GM23338 (cell line): ENCODE measurements around the gene OSBPL5. TPM values are rescaled to one million over a fixed set of nuclear protein-coding genes. Genes with fewer than 3 reads are reported as not detected.

Experiments
- ATAC-seq: fragments of 200-7000 bp; cut with Tn5 transposase; 3 replicates; pipeline ENCODE4 v1.9.1; 2020
- DNase-seq: peaks from one replicate; pipeline ENCODE4 v3.0.0-alpha.2; 2015; ENCODE audit warnings: low spot score
- H2AFZ ChIP-seq: fragments of 200-600 bp; sonication (generic); 2 replicates; pipeline ENCODE4 v1.8.0; 2016; ENCODE audit warnings: antibody characterized with exemption, mild to moderate bottlenecking, moderate library complexity
- H3F3A ChIP-seq: fragments of 200-600 bp; sonication (generic); replicated peaks from 2 replicates; pipeline ENCODE4 v1.8.0; 2017; ENCODE audit warnings: antibody characterized with exemption, mixed run types, low read depth
- H3K27ac ChIP-seq: fragments of 200-600 bp; sonication (generic); 2 replicates; pipeline ENCODE4 v1.6.1; 2016; ENCODE audit warnings: low read depth
- H3K27me3 ChIP-seq: fragments of 200-600 bp; sonication (generic); 2 replicates; pipeline ENCODE4 v1.8.0; 2016; ENCODE audit warnings: mild to moderate bottlenecking, mixed run types, moderate library complexity; ENCODE audit not compliant: insufficient read depth
- H3K36me3 ChIP-seq: fragments of 200-600 bp; sonication (generic); 2 replicates; pipeline ENCODE4 v1.8.0; 2016; ENCODE audit warnings: mild to moderate bottlenecking; ENCODE audit not compliant: insufficient read depth
- H3K4me1 ChIP-seq: fragments of 200-600 bp; sonication (generic); 2 replicates; pipeline ENCODE4 v1.8.0; 2016; ENCODE audit warnings: mild to moderate bottlenecking, moderate library complexity; ENCODE audit not compliant: insufficient read depth
- H3K4me2 ChIP-seq: fragments of 200-600 bp; sonication (generic); 2 replicates; pipeline ENCODE4 v1.7.1; 2017; ENCODE audit warnings: mixed run types
- H3K4me3 ChIP-seq: fragments of 200-600 bp; sonication (generic); 2 replicates; pipeline ENCODE4 v1.6.1; 2016; ENCODE audit warnings: mixed run types
- H3K79me2 ChIP-seq: fragments of 200-600 bp; sonication (generic); replicated peaks from 2 replicates; pipeline ENCODE4 v1.8.0; 2017; ENCODE audit warnings: mild to moderate bottlenecking; ENCODE audit not compliant: insufficient read depth
- H3K9me2 ChIP-seq: fragments of 200-600 bp; sonication (generic); 2 replicates; pipeline ENCODE4 v1.8.0; 2017; ENCODE audit not compliant: insufficient read depth
- H4K20me1 ChIP-seq: fragments of 200-600 bp; sonication (generic); replicated peaks from 2 replicates; pipeline ENCODE4 v1.8.0; 2017; ENCODE audit warnings: mild to moderate bottlenecking; ENCODE audit not compliant: insufficient read depth
- H3K27ac Mint-ChIP-seq: 2 replicates; pipeline ENCODE4 v1.8.0; 2020; ENCODE audit warnings: inconsistent platforms, mild to moderate bottlenecking, moderate library complexity, mixed read lengths
- H3K27me3 Mint-ChIP-seq: 3 replicates; pipeline ENCODE4 v1.8.0; 2022; ENCODE audit warnings: low read depth, mild to moderate bottlenecking, moderate library complexity, mixed read lengths, inconsistent platforms; ENCODE audit not compliant: insufficient read depth, poor library complexity
- H3K36me3 Mint-ChIP-seq: 3 replicates; pipeline ENCODE4 v1.8.0; 2021; ENCODE audit warnings: low read depth, mild to moderate bottlenecking, inconsistent platforms, moderate library complexity, mixed read lengths
- H3K4me1 Mint-ChIP-seq: 3 replicates; pipeline ENCODE4 v1.8.0; 2020; ENCODE audit warnings: mild to moderate bottlenecking, inconsistent platforms, mixed read lengths
- H3K4me3 Mint-ChIP-seq: 3 replicates; pipeline ENCODE4 v1.8.0; 2021; ENCODE audit warnings: moderate library complexity, mild to moderate bottlenecking, inconsistent platforms, mixed read lengths
- H3K9me3 Mint-ChIP-seq: 3 replicates; pipeline ENCODE4 v1.8.0; 2020; ENCODE audit warnings: moderate library complexity, mild to moderate bottlenecking, inconsistent platforms, mixed read lengths
- CREB1 ChIP-seq: fragments of 250-450 bp; sonication (Bioruptor Pico); IDR thresholded peaks from 2 replicates; pipeline ENCODE4 v1.5.0; 2020; ENCODE audit warnings: low read depth, mild to moderate bottlenecking, moderate library complexity
- EZH2 ChIP-seq: fragments of 200-600 bp; sonication (generic); IDR thresholded peaks from one replicate; pipeline ENCODE4 v1.8.0; 2017; ENCODE audit warnings: antibody characterized with exemption, mild to moderate bottlenecking, low read depth; ENCODE audit not compliant: unreplicated experiment
- EZH2phosphoT487 ChIP-seq: fragments of 200-600 bp; sonication (generic); IDR thresholded peaks from one replicate; pipeline ENCODE4 v1.8.1; 2018; ENCODE audit warnings: antibody characterized with exemption; ENCODE audit not compliant: unreplicated experiment
- POLR2AphosphoS5 ChIP-seq: IDR thresholded peaks from 2 replicates; pipeline ENCODE4 v1.6.1; 2016; ENCODE audit warnings: antibody characterized with exemption, low read depth
- polyA plus RNA-seq: library from polyadenylated mRNA; unstranded; fragments of >200 nt; fragmentation: Nextera tagmentation; extraction: Ambion mirVana; gene quantifications from 2 replicates; pipeline ENCODE4 v1.2.1, GENCODE V29; 2016
- total RNA-seq: library from RNA; depleted of rRNA; stranded (reverse); fragments of >200 nt; shearing (Covaris generic); gene quantifications from 2 replicates; pipeline ENCODE4 v1.2.3, GENCODE V29; 2014
- TF ChIP-seq, protein P1 (sequence below): IDR thresholded peaks from one replicate; pipeline ENCODE4 v1.6.1; 2018; ENCODE audit warnings: antibody characterized with exemption; ENCODE audit not compliant: unreplicated experiment
- TF ChIP-seq, protein P2 (sequence below): fragments of 250-450 bp; sonication (Bioruptor Pico); IDR thresholded peaks from 2 replicates; pipeline ENCODE4 v1.5.0; 2020; ENCODE audit warnings: mild to moderate bottlenecking, moderate library complexity

OSBPL5 gene
- total and polyA plus RNA-seq, 2 experiments from 2014 or later, result 2.7 to 12.0 TPM

DNA sequence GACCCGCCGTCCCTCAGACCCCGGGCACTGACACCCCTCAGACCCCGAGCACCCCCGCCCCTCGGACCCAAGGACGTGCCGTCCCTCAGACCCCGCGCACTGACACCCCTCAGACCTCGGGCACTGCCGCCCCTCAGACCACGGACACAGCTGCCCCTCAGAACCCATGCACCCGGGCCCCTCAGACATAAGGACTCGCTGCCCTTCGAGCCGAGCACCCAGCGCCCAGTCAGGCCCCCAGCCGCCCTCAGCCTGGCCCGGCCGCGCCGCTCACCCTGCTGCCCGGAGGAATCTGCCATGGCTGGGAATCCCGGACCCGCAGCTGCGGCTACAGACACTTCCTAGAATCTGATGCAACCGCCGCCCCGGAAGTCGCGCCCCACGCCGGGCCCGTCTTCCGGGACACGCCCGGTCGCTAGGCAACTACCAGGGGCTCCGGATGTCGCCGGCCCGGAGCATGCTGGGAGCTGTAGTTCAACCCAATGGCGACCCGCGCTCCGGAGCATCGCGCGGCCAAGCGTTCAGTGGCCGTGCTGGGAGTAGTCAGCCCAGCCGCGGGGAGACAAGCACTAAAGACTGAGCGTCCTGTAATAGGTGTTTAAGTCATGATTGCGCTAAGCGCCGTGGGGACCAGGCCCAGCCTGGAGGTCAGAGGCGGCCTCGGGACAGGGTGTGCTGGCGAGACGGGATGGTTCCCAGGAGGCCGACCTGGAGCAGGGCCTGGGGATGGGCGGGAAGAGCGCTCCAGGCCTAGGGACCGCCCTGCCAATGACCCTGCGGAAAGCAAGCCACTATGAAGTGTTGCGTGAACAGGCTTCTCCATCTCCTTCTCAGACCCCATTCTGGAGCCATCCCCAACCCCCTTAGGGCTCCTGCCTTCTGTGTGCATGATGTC is 107.8 kb downstream of the OSBPL5 start, which contains the start of gene CARS1 (continued):
- TF ChIP-seq, protein P1, sequence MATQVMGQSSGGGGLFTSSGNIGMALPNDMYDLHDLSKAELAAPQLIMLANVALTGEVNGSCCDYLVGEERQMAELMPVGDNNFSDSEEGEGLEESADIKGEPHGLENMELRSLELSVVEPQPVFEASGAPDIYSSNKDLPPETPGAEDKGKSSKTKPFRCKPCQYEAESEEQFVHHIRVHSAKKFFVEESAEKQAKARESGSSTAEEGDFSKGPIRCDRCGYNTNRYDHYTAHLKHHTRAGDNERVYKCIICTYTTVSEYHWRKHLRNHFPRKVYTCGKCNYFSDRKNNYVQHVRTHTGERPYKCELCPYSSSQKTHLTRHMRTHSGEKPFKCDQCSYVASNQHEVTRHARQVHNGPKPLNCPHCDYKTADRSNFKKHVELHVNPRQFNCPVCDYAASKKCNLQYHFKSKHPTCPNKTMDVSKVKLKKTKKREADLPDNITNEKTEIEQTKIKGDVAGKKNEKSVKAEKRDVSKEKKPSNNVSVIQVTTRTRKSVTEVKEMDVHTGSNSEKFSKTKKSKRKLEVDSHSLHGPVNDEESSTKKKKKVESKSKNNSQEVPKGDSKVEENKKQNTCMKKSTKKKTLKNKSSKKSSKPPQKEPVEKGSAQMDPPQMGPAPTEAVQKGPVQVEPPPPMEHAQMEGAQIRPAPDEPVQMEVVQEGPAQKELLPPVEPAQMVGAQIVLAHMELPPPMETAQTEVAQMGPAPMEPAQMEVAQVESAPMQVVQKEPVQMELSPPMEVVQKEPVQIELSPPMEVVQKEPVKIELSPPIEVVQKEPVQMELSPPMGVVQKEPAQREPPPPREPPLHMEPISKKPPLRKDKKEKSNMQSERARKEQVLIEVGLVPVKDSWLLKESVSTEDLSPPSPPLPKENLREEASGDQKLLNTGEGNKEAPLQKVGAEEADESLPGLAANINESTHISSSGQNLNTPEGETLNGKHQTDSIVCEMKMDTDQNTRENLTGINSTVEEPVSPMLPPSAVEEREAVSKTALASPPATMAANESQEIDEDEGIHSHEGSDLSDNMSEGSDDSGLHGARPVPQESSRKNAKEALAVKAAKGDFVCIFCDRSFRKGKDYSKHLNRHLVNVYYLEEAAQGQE, result peak; percentile 4
- TF ChIP-seq POLR2AphosphoS5, result peak; percentile 80

DNA sequence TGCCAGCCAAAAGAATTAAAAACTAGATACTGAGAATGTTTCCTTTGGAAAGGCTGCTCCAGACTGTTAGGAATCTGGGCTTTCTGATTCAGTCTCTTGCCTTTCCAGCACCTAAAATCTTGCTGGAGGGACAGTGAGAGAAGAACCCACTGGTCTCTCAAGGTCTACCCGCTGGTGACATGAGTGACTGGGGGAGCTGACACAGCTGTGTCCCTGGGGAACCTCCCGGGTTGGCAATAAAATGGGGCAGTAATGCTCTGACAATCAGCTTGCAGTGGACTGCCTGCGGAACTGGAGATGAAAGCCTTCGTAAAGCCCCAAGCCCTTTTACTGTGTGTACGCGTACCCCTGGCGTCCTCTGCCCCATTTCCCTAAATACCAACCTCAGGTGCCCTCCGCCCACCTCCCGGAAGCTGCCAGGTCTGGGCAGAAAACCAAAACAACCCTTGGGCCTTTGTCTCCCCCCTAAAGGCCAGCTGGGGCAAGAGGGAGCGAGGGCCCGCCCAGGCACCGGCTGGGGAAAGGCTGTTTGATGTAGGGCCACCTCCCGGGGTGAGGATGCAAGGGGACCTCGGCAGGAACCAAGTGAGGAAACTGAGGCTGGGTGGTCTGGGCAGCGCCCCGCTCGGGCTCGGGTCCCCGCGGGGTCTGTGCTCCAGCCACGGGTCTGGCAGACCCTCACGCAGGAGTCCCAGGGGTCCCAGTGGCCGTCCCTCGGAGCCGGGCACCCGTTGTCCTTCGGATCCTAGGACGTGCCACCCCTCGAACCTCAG is 108.6 kb downstream of the OSBPL5 start:
- no peaks in the 10 kb centered on the region; the same call in 1 of the 2 replicates for H3F3A ChIP-seq
- peak overlapping the region; percentile 97 for H3K4me3 ChIP-seq
- peaks cover 10% of the 10 kb centered on the region for H3K36me3 ChIP-seq
- peaks cover 28% of the 10 kb centered on the region for H3K4me1 ChIP-seq
- Mint-ChIP-seq H3K27ac (peak overlapping the region; percentile 95), H3K9me3 (no peaks in the 10 kb centered on the region), H3K4me3 (peak overlapping the region; percentile 90), H3K27me3 (peaks cover 21% of the 10 kb centered on the region), H3K4me1 (peaks cover 48% of the 10 kb centered on the region), H3K36me3 (peaks cover 32% of the 10 kb centered on the region)
- H4K20me1 ChIP-seq, result peaks cover 36% of the 10 kb centered on the region
- no peaks in the 10 kb centered on the region for H3K9me2 ChIP-seq
- no peaks in the 10 kb centered on the region for H3K27me3 ChIP-seq
- peak; percentile 38 for DNase-seq
- ATAC-seq, result peak; percentile 14
- H3K79me2 ChIP-seq, result peaks cover 55% of the 10 kb centered on the region
- H3K27ac ChIP-seq, result peak overlapping the region; percentile 91
- H2AFZ ChIP-seq, result no peak overlapping the region
- peak overlapping the region; percentile 97 for H3K4me2 ChIP-seq
- TF ChIP-seq, protein P1, result no peak
- TF ChIP-seq EZH2 (no peak), CREB1 (CRISPR knock-in tag) (no peak), EZH2phosphoT487 (no peak)
- TF ChIP-seq, protein P2, sequence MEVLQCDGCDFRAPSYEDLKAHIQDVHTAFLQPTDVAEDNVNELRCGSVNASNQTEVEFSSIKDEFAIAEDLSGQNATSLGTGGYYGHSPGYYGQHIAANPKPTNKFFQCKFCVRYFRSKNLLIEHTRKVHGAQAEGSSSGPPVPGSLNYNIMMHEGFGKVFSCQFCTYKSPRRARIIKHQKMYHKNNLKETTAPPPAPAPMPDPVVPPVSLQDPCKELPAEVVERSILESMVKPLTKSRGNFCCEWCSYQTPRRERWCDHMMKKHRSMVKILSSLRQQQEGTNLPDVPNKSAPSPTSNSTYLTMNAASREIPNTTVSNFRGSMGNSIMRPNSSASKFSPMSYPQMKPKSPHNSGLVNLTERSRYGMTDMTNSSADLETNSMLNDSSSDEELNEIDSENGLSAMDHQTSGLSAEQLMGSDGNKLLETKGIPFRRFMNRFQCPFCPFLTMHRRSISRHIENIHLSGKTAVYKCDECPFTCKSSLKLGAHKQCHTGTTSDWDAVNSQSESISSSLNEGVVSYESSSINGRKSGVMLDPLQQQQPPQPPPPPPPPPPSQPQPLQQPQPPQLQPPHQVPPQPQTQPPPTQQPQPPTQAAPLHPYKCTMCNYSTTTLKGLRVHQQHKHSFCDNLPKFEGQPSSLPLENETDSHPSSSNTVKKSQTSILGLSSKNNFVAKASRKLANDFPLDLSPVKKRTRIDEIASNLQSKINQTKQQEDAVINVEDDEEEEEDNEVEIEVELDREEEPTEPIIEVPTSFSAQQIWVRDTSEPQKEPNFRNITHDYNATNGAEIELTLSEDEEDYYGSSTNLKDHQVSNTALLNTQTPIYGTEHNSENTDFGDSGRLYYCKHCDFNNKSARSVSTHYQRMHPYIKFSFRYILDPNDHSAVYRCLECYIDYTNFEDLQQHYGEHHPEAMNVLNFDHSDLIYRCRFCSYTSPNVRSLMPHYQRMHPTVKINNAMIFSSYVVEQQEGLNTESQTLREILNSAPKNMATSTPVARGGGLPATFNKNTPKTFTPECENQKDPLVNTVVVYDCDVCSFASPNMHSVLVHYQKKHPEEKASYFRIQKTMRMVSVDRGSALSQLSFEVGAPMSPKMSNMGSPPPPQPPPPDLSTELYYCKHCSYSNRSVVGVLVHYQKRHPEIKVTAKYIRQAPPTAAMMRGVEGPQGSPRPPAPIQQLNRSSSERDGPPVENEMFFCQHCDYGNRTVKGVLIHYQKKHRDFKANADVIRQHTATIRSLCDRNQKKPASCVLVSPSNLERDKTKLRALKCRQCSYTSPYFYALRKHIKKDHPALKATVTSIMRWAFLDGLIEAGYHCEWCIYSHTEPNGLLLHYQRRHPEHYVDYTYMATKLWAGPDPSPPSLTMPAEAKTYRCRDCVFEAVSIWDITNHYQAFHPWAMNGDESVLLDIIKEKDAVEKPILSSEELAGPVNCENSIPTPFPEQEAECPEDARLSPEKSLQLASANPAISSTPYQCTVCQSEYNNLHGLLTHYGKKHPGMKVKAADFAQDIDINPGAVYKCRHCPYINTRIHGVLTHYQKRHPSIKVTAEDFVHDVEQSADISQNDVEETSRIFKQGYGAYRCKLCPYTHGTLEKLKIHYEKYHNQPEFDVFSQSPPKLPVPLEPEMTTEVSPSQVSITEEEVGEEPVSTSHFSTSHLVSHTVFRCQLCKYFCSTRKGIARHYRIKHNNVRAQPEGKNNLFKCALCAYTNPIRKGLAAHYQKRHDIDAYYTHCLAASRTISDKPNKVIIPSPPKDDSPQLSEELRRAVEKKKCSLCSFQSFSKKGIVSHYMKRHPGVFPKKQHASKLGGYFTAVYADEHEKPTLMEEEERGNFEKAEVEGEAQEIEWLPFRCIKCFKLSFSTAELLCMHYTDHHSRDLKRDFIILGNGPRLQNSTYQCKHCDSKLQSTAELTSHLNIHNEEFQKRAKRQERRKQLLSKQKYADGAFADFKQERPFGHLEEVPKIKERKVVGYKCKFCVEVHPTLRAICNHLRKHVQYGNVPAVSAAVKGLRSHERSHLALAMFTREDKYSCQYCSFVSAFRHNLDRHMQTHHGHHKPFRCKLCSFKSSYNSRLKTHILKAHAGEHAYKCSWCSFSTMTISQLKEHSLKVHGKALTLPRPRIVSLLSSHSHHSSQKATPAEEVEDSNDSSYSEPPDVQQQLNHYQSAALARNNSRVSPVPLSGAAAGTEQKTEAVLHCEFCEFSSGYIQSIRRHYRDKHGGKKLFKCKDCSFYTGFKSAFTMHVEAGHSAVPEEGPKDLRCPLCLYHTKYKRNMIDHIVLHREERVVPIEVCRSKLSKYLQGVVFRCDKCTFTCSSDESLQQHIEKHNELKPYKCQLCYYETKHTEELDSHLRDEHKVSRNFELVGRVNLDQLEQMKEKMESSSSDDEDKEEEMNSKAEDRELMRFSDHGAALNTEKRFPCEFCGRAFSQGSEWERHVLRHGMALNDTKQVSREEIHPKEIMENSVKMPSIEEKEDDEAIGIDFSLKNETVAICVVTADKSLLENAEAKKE (CRISPR knock-in tag), result no peak
